NK-92 (cell line): ENCODE results near the gene MGRN1.
"Not testable (repeated sequence)": the region's sequence is repeated elsewhere in the genome, so short reads cannot be mapped to it uniquely, and the experiment has no call there.

Experiments
- DNase-seq: peaks from one replicate; lab custom pipeline; 2025; ENCODE audit not compliant: unreplicated experiment; lab: John Stamatoyannopoulos, UW

Gene MGRN1

GRCh38 chr16:4726616-4727015 lies 102.0 kb downstream of the MGRN1 start:
- DNase-seq, result no peak

GRCh38 chr16:4728676-4729075 lies 104.0 kb downstream of the MGRN1 start:
- no peak for DNase-seq

- DNase-seq, result no peak
These were observed 105.2 kb downstream of the MGRN1 start for GRCh38 chr16:4729876-4730275.

GRCh38 chr16:4733211-4733742 lies 108.7 kb downstream of the MGRN1 start:
- no peak for DNase-seq

- DNase-seq, result no peak
These were observed 109.1 kb downstream of the MGRN1 start for GRCh38 chr16:4733747-4734062.

- DNase-seq, result no peak
These were observed 109.6 kb downstream of the MGRN1 start, which contains the start of the genes ANKS3 and DNAAF8 for GRCh38 chr16:4734063-4734729. TSS of gene ANKS3 (minus strand) at chr16:4734271. CDS start at chr16:4730149, 4,122 bp downstream. TSS of gene DNAAF8 (plus strand) at chr16:4734537. CDS start at chr16:4736515, 1,978 bp downstream.

- peak; percentile 63 for DNase-seq
These were observed 110.3 kb downstream of the MGRN1 start for GRCh38 chr16:4734730-4735535.

- no peak for DNase-seq
These were observed 111.9 kb downstream of the MGRN1 start for GRCh38 chr16:4736546-4736945.

GRCh38 chr16:4737545-4737944 lies 112.9 kb downstream of the MGRN1 start:
- DNase-seq, result no peak

GRCh38 chr16:4738370-4738769 lies 113.7 kb downstream of the MGRN1 start:
- not testable (repeated sequence) for DNase-seq
